GM12801 (cell line): ENCODE results near the gene LTV1.

ENCODE experiments used
- TF ChIP-seq, protein P1 (sequence below): IDR thresholded peaks from one replicate; pipeline ENCODE4 v1.5.1; 2011; ENCODE audit warnings: control low read depth; ENCODE audit not compliant: insufficient read length; ENCODE audit errors: extremely low read depth

The LTV1 gene, protein sequence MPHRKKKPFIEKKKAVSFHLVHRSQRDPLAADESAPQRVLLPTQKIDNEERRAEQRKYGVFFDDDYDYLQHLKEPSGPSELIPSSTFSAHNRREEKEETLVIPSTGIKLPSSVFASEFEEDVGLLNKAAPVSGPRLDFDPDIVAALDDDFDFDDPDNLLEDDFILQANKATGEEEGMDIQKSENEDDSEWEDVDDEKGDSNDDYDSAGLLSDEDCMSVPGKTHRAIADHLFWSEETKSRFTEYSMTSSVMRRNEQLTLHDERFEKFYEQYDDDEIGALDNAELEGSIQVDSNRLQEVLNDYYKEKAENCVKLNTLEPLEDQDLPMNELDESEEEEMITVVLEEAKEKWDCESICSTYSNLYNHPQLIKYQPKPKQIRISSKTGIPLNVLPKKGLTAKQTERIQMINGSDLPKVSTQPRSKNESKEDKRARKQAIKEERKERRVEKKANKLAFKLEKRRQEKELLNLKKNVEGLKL

DNA sequence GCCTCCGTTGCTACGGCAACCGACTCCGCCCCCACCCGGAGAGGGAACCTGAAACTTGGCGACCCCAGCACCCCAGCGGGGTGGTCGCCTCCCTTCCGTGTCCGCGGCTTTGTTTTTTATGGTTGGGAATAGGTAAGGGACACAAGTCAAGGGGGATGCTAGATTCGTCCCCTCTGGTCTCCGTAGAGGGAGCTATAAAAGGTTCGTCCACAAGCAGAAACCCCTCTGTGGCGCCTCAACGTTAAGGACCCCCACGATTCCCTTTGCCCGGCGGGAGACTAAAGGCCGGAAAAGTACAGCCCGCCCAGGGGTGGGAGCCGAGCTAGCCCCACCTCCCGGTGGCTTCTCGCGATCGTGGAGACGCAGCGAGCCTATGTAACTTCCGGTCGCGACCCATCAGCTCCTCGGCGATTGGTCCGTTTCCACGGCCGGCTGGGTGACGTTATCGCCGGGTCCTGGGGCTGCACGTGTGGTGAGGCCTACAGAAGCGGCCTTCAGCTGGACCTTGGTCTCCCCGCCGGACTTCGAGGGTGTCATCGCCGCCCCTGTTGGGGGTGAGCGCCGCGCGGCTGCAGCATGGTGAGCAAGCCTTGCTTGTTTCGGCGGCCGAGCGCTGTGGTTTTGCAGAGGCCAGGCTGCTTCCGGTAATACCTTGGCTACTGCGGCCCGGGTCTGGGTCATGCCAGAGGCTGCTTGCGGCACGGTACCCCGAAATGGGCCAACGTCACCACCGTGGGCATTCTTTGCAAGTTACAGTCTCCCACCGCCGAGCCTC, at the start of gene LTV1:
Gene LTV1 (plus strand): TSS at position 437 of the 775 bp plus-strand sequence. CDS start 140 bp downstream, at position 577.
- TF ChIP-seq, protein P1, sequence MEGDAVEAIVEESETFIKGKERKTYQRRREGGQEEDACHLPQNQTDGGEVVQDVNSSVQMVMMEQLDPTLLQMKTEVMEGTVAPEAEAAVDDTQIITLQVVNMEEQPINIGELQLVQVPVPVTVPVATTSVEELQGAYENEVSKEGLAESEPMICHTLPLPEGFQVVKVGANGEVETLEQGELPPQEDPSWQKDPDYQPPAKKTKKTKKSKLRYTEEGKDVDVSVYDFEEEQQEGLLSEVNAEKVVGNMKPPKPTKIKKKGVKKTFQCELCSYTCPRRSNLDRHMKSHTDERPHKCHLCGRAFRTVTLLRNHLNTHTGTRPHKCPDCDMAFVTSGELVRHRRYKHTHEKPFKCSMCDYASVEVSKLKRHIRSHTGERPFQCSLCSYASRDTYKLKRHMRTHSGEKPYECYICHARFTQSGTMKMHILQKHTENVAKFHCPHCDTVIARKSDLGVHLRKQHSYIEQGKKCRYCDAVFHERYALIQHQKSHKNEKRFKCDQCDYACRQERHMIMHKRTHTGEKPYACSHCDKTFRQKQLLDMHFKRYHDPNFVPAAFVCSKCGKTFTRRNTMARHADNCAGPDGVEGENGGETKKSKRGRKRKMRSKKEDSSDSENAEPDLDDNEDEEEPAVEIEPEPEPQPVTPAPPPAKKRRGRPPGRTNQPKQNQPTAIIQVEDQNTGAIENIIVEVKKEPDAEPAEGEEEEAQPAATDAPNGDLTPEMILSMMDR, result no peak

DNA sequence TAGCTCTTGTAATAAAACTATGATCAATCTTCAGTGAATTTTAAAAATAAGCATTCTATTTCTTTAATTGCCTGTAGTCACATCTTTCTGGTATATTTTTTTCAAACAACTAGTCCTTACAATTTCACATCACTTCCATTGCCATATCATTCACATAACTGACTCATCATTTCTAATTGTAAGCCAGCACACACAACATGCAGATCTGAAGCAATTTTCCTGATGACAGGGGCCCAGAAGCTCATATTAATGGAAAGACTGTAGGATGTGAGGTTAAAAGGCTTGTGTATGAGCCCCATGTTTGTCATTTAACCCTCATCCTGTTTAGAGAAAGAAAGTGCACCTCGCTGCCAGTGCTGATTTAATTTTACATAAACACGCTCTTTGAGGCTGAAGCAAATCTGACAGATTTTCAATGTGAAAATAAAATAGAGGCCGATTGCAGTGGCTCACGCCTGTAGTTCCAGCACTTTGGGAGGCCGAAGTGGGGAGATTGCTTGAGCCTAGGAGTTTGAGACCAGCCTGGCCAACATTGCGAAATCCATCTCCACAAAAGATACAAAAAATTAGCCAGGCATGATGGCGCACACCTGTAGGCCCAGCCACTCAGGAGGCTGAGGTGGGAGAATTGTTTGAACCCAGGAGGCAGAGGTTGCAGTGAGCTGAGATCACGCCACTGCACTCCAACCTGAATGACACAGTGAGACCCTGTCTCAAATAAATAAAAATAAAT, 40.1 kb upstream of the LTV1 start:
- TF ChIP-seq, protein P1, result no peak

DNA sequence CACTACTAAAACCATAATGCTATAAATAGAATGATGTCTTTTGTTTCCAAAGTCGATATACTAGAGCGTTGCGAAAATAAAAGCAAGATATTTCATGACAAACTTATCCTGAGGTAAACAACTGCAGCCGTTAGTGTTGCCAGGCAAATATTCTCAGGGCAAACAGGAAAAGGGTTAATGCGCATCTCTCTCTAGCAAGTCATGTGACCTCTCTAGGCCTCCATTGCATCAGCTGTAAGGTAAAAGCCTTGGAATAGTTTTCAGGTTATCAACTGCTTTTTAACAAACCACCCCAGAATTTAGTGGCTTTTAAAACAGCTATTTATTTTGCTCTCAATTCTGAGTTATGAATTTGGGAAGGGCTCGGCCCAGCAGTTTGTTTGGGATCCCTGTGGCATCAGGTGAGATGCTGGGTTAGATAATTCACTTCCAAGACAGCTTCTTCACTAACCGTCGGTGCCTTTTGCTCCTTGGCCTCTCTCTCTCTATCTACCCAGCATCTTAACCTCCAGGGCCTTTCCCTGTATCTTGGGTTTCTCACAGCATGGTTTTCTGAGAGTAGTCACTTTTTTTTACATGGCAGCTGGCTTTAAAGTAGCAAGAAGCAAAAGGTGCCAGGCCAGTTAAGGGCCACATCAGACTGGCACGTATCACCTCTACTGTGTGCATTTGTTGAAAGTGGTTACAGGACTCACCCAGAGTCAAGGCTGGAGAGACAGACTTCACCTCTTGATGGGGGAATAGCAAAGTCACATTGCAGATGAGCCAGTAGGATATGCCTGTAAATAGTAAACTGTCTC, 39.2 kb upstream of the LTV1 start:
- TF ChIP-seq, protein P1, result no peak

DNA sequence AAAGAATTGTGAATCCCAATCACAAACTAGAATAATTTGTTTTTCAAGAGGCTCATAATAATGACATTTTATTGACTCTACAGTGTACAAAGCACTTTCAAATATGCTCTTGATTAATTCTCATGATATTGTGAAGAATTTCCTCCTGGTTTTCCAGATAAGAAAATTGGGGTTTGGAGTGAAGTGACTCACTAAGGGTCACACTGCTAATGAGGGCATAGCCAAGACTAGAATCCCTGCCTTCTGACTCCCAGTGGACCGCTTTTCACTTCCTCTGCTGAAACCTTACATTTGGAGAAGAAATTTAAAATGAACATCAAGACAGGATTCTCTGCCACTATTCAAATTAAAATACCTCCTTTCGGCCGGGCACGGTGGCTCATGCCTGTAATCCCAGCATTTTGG, 38.3 kb upstream of the LTV1 start:
- TF ChIP-seq, protein P1, result no peak

DNA sequence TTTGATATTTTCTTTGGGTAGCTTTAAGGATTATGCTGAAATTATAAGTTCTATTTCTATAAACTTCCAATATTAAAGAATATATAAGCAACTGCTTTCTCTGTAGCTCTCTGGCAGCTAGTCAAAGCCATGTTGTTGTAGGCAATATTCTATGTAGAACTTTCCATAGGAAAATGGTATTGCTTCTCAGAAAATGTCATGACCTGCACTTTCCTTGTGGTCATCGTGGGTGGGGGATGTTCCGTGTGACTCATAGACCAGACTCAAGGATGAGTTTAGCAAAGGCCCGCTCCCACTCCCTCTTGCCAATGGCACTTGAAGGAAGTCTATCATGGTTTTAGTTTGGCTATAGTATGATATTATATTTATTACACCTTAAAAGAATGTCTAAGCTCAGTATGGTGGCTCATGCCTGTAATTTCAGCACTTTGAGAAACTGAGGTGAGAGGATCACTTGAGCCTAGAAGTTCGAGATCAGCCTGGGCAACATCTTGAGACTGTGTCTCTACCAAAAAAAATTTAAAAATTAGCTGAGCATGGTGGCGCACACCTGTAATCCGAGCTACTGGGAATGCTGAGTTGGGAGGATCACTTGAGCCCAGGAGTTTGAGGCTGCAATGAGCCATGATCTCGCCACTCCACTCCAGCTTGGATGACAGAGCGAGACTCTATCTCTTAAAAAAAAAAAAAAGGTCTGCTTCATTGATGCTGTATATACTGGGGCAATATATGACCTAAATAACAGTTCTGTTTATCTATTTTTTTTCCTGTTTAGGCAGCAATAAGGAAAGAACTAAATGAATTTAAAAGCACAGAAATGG, 36.6 kb upstream of the LTV1 start:
- TF ChIP-seq, protein P1, result no peak

DNA sequence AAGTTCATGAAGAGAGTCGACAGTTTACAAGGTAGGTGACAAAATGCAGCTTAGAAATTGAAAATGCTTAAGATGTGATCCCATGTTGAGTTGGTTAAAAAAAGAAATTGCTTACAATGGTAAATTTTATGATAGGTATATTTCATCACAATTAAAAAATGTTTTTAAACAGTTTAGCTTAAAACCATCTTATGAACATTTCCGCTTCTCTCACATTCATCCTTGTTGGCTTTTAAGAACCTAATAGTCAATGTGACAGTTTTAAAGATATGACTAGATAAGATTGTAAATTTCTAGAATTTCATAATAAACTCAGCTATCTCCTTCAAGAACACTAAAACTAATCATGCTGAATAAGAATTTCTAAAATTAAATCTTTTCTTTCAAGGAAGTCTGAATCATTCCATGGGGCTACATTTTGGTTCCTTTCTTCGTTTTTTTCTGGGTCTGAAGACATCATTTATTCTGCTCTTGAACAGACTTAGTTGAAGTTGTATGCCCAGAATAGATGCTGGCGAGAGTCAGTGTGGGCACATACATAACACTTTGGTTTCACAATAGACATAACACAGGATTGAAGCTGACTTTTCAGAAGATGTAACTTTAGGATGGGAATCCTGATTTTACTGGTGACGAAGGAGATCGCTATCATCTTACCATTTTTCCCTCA, 35.9 kb upstream of the LTV1 start:
- TF ChIP-seq, protein P1, result no peak
